Measurements from ENCODE around the gene USP26.

Gene USP26, protein sequence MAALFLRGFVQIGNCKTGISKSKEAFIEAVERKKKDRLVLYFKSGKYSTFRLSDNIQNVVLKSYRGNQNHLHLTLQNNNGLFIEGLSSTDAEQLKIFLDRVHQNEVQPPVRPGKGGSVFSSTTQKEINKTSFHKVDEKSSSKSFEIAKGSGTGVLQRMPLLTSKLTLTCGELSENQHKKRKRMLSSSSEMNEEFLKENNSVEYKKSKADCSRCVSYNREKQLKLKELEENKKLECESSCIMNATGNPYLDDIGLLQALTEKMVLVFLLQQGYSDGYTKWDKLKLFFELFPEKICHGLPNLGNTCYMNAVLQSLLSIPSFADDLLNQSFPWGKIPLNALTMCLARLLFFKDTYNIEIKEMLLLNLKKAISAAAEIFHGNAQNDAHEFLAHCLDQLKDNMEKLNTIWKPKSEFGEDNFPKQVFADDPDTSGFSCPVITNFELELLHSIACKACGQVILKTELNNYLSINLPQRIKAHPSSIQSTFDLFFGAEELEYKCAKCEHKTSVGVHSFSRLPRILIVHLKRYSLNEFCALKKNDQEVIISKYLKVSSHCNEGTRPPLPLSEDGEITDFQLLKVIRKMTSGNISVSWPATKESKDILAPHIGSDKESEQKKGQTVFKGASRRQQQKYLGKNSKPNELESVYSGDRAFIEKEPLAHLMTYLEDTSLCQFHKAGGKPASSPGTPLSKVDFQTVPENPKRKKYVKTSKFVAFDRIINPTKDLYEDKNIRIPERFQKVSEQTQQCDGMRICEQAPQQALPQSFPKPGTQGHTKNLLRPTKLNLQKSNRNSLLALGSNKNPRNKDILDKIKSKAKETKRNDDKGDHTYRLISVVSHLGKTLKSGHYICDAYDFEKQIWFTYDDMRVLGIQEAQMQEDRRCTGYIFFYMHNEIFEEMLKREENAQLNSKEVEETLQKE

DNA sequence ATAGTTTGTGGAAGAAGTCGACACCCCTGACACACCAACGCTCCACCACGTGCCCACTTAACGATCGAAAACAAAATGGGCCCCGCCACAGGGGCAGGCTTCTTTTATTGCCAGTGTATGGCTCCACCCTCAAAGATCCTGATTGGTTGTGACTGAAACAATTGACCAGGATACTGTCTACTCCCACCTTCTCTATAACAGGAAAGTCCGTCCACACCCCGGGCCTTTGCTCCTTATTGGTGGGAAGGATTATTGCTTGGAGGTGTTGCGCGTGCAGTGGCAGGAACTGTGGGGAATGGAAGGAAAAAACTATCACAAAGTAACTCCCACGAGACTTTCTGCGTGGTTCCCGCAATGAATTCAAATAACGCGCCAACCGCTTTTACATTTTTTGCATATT, at the start of gene USP26:
TSS of gene USP26 (minus strand) at position 79 of the 400 bp plus-strand sequence. CDS start 68,889 bp downstream, outside the sequence.
- TF ChIP-seq, protein P1, sequence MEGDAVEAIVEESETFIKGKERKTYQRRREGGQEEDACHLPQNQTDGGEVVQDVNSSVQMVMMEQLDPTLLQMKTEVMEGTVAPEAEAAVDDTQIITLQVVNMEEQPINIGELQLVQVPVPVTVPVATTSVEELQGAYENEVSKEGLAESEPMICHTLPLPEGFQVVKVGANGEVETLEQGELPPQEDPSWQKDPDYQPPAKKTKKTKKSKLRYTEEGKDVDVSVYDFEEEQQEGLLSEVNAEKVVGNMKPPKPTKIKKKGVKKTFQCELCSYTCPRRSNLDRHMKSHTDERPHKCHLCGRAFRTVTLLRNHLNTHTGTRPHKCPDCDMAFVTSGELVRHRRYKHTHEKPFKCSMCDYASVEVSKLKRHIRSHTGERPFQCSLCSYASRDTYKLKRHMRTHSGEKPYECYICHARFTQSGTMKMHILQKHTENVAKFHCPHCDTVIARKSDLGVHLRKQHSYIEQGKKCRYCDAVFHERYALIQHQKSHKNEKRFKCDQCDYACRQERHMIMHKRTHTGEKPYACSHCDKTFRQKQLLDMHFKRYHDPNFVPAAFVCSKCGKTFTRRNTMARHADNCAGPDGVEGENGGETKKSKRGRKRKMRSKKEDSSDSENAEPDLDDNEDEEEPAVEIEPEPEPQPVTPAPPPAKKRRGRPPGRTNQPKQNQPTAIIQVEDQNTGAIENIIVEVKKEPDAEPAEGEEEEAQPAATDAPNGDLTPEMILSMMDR (IDR thresholded peaks at IDR 0.05; ENCODE audit: low read depth, low read length), result no peak
- DNase-seq (ENCODE audit: extremely low read depth, low read depth), result no peak

DNA sequence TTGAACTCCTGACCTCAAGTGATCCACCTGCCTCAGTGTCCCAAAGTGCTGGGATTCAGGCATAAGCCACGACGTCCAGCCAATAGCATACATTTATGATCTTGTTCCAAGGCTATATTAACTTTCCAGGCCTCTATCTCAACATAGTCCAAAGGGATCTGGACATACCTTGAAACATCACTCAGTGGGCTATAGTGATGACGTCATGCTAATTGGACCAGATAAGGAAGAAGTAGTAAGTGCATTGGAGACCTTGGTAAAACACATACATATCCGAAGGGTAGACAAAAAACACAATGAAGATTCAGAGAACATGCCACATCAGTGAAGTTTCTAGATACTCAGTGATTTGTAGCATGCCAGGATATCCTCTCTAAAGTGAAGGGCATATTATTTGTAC, 37.4 kb upstream of the USP26 start:
- TF ChIP-seq, protein P1 (IDR thresholded peaks at IDR 0.05; ENCODE audit: low read depth, low read length), result no peak
- DNase-seq (ENCODE audit: extremely low read depth, low read depth), result no peak

DNA sequence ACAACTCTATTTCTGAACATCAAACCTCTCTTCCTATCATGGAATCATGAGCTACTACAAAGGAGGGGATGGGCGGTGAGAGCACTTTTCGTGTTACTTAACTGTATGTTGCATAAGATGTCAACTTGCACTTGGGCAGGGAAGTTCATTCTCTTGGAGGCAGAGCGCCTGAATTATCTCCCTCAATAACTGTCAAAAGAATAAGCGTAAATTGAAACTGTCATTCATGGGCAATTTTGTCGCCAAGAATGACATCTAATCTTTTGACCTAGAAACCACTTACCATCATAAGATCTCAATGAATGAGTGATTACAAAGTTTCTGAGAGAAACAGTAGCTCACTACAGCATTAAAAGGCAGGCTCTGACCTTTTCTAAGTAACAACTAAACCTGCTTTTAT, 23.5 kb upstream of the USP26 start:
- no peak for DNase-seq (ENCODE audit: extremely low read depth, low read depth)
- TF ChIP-seq, protein P1 (IDR thresholded peaks at IDR 0.05; ENCODE audit: low read depth, low read length), result no peak

DNA sequence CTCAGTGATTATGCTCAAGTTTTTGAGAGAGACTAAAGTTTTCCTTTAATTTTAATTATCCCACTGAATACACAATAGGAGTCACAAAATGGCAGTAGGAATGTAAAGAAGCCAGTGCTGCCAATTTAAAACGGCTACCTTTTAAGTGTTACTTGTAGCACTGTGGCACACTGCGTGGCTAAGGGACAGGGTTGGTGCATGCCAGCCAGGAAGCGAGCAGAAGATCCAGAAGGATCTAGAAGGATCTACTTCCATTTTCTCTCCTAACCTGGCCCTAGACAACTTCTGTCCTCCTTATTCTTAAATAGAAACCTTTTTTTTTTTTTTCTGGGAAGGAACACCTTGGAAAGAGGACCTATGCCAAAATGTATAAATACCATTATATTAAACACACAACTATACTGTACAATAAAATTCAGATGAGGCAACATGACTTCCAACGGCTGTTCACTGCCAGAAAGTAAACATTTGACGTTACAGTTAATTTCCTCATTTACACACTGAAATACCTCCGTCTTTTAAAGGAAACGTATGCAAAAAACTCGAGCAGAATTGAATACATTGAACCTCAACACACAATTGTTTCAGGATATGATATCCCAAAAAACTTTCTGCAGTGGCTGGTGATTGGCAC, 2.7 kb downstream of the USP26 start:
- DNase-seq (ENCODE audit: extremely low read depth, low read depth), result no peak
- TF ChIP-seq, protein P1 (IDR thresholded peaks at IDR 0.05; ENCODE audit: low read depth, low read length), result no peak

DNA sequence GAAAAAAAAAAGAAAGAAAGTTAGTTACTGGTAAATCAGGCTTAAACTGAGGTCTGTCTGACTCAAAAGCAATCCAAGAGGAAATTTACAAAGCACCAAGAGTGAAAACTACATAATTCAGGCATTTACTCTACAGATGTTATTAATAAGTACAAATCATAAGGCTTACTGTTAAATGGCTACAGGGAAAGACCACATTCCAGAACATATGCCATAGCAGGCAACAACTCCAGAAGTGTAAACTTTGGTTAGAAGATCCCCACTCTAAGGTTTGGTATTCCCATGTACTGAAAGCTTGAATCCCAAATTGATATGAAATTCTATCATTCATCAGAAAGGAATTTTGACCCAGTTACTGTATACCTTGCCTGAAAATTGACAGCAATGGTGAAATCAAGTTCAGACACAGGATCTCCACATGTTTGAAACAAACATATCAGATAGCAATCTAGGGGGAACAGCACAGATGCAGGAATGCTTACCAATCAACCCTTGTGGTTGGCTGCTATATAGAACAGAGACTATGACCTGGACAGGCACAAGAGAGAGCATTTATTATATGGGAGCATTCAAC, 6.6 kb downstream of the USP26 start:
- DNase-seq (ENCODE audit: extremely low read depth, low read depth), result no peak
- TF ChIP-seq, protein P1 (IDR thresholded peaks at IDR 0.05; ENCODE audit: low read depth, low read length), result no peak

DNA sequence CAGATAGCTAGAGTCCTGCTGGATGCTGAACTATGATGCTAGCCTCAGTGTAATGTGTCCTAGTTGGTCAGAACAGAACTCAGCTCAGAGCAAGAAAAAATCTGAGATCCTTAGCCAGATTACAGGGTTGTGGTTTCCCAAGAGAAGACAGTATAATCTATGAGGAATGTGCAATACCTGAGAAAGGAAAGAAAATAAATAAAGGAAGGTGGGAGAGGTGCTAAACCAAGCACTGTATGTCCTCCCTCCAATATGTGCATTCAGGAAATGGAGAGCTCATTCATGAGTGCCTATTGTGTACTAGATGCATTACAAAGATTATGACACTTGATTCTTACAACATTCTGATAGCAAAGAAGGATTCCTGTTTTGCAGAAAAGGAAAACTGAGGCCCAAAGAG, 7.5 kb downstream of the USP26 start:
- TF ChIP-seq, protein P1 (IDR thresholded peaks at IDR 0.05; ENCODE audit: low read depth, low read length), result no peak
- DNase-seq (ENCODE audit: extremely low read depth, low read depth), result no peak
